ENCODE measurements around the gene SPECC1. TPM values are rescaled to one million over a fixed set of nuclear protein-coding genes. Genes with fewer than 3 reads are reported as not detected.

SPECC1 gene
- total RNA-seq, 1 experiment from 2014 or later: 43.5 TPM

- TF ChIP-seq TCF7L2 (IDR thresholded peaks at IDR 0.05; ENCODE audit: borderline replicate concordance, extremely low read depth, insufficient read depth, insufficient read length): no peak
- no peak for TF ChIP-seq MAX (IDR thresholded peaks at IDR 0.05)
- TF ChIP-seq REST (IDR thresholded peaks at IDR 0.05; ENCODE audit: low read depth): no peak
- TF ChIP-seq POLR2A (IDR thresholded peaks at IDR 0.05; ENCODE audit: borderline replicate concordance, extremely low read depth, insufficient read depth, insufficient read length): no peak
- TF ChIP-seq EZH2phosphoT487 (IDR thresholded peaks at IDR 0.05; ENCODE audit: borderline replicate concordance): no peak
- no peak for TF ChIP-seq EGR1 (IDR thresholded peaks at IDR 0.05; ENCODE audit: low read depth)
- TF ChIP-seq RAD21 (IDR thresholded peaks at IDR 0.05; ENCODE audit: low read depth): no peak
- TF ChIP-seq FOSL1 (IDR thresholded peaks at IDR 0.05; ENCODE audit: low read depth): no peak
Observed at GRCh38 chr17:20125724-20126123, 116.6 kb downstream of the SPECC1 start (continued).

GRCh38 chr17:20127360-20128035 is 118.3 kb downstream of the SPECC1 start:
- Histone ChIP-seq H3K36me3 (ENCODE audit: control insufficient read depth in 1 of 2, insufficient read depth in 2 of 2, low read length in 2 of 2) (no peaks in the 10 kb centered on the region), H3K27ac (ENCODE audit: low read depth, low read length) (no peak overlapping the region), H3K4me2 (ENCODE audit: low read length) (no peak overlapping the region), H3K27me3 (ENCODE audit: insufficient read depth, low read length) (no peaks in the 10 kb centered on the region), H3K4me3 (replicated peaks in 1 of 2; ENCODE audit: low read depth in 1 of 2, low read length in 2 of 2) (no peak overlapping the region), H2AFZ (ENCODE audit: low read depth, low read length, poor library complexity, severe bottlenecking) (no peak overlapping the region), H3K9me2 (ENCODE audit: insufficient read depth) (no peaks in the 10 kb centered on the region), H3K9ac (ENCODE audit: low read length) (no peak overlapping the region), H3K9me3 (ENCODE audit: control insufficient read depth in 1 of 2, insufficient read depth in 1 of 2, low read depth in 1 of 2, low read length in 2 of 2) (no peaks in the 10 kb centered on the region), H4K20me1 (ENCODE audit: insufficient read depth) (no peaks in the 10 kb centered on the region), H3K79me2 (ENCODE audit: insufficient read depth, low read length) (no peaks in the 10 kb centered on the region), H3K4me1 (ENCODE audit: control insufficient read depth in 1 of 2, insufficient read depth in 2 of 2, low read length in 2 of 2) (no peaks in the 10 kb centered on the region)
- ATAC-seq: no peak
- no peak for TF ChIP-seq ZFX (IDR thresholded peaks at IDR 0.05)
- no peak for TF ChIP-seq CBX3 (IDR thresholded peaks at IDR 0.05; ENCODE audit: low read depth)
- no peak for TF ChIP-seq EZH2phosphoT487 (IDR thresholded peaks at IDR 0.05; ENCODE audit: borderline replicate concordance)
- no peak for TF ChIP-seq POLR2AphosphoS5 (IDR thresholded peaks at IDR 0.05; ENCODE audit: low read depth, low read length)
- no peak for TF ChIP-seq TCF7L2 (IDR thresholded peaks at IDR 0.05; ENCODE audit: borderline replicate concordance, extremely low read depth, insufficient read depth, insufficient read length)
- no peak for TF ChIP-seq SRF (IDR thresholded peaks at IDR 0.05; ENCODE audit: low read depth)
- TF ChIP-seq ATF3 (IDR thresholded peaks at IDR 0.05): no peak
- no peak for TF ChIP-seq ELF1 (IDR thresholded peaks at IDR 0.05; ENCODE audit: borderline replicate concordance, low read depth)
- TF ChIP-seq JUND (IDR thresholded peaks at IDR 0.05): no peak
- RAD21 ChIA-PET (ENCODE audit: low non-redundant PET in 1 of 2, low total read pairs in 2 of 2, uncharacterized antibody in 2 of 2, unreplicated experiment in 2 of 2): no interaction called here
- CTCF ChIA-PET: interaction anchor here (1.5 to 1.7 kb wide), 2 partner anchors 99 to 134 kb away, joined by 3 to 4 read pairs; no protein-coding TSS in a partner anchor
- DNase-seq (ENCODE audit: low read depth, low spot score): no peak
- intact Hi-C loops (cut with micrococcal nuclease): no loop called here
- BruUV-seq (replicated peaks): no TSS peak
- POLR2A ChIA-PET: no interaction called here

Data from HCT116 (cell line).